GM11168 (cell line): ENCODE measurements around the gene CHN2.

Experiments
- in situ Hi-C: fragments of 300-500 bp; cut with MboI; formaldehyde crosslinking; loops from one replicate; pipeline ENCODE4 v1.12.0; 2022; ENCODE audit warnings: low sequenced_read_pairs; ENCODE audit not compliant: unreplicated experiment

CHN2 gene

DNA sequence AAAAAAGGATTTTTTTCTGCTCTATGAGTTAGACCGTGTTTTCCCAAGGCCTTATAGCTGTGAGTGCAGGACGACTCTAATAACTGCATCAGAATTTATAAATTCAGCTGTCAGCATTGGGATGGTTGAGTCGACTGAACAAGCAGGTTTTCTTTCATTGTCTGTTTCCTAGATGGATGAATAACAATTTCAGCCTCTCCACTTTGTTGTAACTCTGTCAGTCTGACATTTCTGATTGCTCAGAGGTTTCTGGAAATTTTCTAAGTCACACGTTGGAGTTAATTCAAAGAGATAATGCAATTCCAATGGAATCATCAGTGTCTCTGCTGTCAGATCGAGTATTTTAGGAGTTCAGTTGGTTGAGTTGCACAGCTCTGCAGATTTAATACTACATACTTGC is 159.2 kb downstream of the CHN2 start:
- in situ Hi-C loops = no loop called here

DNA sequence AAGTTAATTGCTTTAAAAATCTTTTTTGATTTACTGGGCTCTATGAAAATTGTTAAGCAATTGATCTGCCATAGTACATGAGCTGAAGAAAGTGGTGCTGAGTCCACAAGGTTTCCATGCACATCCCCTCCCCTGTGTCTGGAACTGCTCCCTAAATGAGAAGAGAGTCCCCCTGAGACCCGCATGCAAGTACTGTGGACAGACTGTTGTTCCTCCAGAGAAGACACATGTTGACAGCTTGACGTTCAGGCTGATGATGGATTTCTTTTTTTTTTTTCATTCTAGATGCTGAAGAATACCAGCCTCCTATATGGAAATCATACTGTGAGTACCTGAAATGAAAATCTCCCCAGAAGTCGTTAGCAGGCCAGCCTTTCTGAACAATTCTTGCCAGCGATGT is 159.8 kb downstream of the CHN2 start:
- in situ Hi-C loops = no loop called here

DNA sequence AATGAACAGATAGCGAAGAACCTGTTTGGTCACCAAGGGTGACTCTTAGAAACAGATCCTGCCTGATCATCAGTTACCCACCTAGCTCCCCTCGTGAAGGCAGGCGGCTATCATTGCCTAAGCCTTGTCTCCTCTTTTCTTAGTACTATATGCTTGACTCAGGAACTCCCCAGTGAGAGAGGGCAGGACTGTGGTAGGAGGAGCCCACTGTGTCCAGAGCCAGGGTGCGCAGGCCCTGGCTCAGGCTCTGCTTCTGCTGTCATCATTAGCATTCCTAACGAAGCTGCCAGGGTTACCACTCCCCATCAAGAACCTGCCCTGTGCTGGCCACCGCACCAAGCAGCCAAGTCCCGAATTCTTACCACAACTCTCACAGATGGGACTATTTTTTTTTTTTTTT is 160.8 kb downstream of the CHN2 start:
- in situ Hi-C loops = no loop called here

DNA sequence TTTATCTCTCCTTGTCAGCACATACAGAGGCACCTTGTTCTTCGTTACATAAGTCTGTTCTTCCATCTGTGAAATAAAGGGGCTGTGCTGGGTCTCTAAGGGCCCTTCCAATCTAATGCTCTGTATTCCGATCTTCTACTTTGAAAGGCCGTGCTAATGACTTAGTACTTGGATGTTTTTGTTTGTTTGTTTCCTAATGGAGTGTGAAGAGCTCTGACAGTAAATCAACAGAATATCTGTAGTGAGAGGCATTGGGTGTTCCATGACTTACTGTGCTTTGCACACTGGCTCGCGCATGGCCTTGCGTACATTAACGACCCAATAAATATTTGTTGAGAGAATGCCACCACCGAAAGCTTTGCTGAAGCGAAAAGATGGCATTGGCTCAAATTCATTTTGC is 162.1 kb downstream of the CHN2 start:
- in situ Hi-C loops = no loop called here

DNA sequence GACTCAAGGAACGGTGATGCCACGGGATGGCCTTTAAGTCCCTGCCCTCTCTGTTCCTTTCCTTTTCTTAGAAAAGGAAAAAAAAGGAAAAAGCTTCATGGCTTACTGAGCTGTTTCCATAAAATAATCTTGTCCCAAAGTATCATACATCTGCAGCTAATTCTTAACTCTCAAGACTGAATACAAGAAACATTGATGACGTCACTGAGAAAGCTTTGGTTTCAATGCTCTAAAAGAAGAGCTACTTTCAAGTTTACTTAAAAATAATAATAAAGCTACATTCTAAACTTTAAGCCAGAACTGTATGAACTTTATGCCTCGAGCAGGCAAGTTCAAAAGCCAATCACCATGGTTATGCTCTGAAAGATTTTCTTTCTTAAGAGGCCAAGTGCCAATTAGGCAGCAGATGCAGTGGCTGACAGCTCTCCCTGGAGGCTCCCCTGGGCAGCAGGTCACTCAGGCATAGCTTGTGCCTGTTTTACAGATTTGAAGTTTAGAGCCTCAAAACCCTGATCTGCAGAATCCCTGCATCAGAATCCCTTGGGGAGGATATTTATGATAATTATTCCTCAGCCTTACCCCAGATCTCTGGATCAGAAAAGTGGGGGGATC is 165.0 kb downstream of the CHN2 start:
- in situ Hi-C loops = no loop called here

DNA sequence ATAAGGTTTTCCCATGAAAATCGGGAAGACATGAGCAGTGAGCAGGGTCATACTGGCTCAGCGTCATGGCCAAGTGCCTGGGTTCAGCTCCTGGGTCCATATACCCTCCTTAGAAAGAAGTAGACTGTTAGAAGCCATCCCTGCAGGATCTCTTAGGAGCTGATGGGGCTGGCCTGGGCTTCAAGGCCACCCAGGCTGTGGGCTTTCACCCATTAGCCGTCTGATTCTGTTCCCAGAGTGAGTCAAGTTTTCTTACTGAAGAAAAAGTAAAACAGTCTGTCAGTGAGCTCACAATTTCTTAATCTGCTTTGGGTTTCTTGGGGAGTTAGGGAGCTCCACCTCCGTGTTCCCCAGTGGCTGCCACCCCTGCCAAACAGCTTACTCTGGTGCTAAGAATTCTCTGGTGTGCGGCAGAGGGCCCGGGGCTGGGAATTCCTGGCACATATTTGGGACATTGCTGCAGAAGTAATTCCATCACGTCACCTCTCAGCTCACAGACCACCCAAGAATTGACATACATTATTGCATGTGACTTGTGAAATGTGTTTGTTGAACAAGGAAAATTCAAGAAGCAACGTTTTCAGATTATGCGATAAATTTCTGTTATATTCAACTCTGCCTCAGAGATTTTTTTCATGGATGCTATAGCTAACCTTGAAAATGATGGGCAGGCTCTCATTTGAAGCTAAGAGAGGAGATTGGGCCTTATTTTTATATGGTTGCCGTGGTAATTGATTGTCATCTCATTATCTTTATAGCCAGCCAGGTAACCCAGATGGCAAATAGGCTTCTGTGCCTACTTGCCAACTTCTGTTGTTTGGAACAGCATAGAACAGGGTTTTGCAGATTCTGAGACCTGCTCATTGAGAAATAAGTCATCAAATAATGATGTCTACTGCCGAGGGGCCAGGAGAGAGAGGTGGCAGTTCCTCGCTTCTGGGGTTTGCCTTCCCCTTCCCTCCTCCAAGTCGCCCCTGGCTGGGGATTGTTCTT is 166.4 kb downstream of the CHN2 start:
- in situ Hi-C loops = no loop called here

DNA sequence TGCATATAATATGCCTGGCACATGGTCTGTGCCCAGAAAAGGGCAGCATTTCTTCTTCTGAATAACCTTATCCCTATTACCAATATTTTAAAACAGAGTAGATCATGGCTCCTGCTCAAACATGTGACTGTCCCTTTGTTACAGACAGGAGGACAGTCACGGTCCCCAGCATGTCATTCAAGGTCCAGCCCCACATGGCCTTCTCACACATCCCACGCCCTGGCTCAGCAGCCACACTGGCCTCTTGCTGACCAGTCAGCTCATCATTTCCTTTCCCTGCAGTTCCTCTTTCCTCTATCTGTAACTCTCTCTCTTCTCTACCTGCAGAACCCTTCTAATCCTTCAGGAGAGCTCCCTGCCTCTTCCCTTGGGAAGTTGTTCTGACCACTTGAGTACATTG is 167.8 kb downstream of the CHN2 start:
- in situ Hi-C loops = no loop called here

DNA sequence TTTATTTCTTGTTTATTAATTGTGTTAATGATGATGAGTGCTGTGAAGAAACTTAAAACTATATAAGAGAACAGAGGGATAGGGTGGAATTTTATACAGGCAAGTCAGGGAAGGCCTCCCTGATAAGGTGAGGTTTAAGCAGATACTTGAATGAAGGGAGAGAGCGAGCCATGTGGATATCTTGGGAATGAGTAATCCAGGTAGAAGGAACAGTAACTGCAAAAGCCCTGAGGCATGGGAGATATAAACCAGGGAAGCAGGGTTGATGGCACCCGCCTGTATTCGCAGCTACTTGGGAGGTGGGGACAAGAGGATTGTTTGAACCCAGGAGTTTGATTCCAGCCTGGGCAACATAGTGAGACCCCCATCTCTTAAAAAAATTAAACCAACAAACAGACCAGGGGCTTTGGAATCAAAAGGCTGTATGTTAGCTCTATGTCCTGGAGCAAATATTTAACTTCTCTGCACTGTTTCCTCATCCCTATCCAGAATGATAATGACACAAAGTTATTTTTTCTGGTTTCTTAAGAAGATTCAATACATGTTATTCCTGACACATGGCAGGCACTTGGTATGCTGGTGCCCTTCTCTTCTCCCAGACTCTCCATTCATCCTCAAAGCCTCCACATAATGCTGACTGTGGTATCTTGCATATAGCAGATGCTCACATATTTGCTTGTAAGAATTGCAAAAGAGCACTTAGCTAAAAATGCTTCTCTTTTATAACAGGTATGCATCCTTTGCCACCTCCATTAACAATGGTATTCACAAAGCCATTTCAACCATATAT is 169.3 kb downstream of the CHN2 start:
- in situ Hi-C loops = no loop called here

DNA sequence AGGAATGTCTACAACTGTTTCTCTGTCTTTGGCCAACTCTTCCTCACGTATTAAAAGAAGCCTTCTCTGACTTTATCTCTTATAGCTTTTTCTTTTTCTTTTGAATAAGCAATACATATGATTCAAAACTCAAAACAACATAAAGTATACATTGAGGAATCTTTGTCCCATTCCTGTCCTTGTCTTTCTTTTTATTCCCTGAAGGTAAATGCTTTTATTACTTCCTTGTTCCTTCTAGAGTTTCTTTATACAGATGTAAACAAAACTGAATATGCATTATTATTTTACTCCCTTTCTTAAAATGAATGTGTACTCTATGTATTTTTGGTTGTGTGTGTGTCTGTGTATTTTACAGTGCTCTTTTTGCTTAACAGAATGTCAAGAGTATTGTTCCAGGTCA is 170.1 kb downstream of the CHN2 start:
- in situ Hi-C loops = no loop called here

DNA sequence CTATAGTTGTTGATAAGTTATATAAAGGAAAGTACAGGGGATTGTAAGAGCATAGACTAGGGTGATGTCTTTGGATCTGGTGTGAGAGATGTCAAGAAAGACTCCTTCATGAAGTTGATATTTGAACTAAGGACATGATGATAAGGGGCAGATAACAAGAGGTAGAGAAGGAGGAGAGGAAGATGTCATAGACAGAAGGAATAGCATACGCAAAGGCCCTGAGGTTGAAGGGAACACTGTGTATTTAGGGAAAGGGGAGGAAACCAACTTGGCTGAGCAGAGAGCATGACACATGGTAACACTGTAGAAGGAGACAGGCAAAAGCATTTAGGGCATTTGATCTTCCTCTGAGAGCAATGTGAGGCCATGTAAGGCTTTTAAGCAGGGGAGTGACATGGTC is 170.8 kb downstream of the CHN2 start:
- in situ Hi-C loops = no loop called here

DNA sequence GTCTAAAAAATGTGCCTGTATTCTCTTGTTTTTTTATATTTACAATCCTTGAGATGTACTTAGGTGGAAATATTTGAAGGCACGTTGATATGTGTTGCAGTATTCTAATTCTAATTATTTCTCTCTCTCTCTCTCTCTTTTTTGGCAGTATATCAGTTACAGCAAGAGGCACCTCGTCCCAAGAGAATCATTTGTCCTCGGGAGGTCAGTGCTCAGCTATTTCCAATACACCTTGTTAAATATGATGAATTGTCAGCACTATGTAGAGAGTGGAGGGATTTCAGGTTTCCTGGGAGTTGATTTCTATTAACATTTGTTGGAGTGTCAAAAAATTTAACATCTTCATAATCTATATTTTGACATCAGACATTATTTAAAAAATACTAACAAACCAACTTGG is 173.2 kb downstream of the CHN2 start:
- in situ Hi-C loops = no loop called here

DNA sequence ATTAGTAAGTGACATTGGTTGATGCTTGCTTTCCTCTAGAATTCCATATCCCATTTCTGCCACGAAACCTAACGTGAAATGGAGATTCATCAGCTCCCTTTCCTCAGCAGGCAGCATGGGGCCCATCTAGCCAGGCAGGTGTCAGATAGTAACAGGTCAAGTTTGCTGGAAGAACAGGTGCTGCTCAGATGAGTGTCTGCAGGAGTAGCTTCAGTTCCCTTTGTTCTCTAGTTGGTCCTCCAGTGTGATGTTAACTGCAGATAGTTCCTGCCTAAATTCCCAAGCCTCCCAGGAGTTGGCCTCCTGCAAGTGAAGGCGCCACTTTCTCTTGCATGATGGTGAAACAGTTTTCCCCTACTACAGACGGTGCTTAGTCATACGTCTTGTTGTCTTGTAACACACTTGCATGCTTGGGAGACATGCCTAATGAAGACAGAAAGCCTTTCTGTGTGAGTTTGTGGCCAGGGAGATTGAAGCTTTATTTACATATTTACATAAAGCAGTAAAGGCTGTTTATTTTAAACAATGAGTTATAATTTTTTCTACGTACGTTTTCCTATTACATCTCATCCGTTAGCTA is 175.4 kb downstream of the CHN2 start:
- in situ Hi-C loops = no loop called here

DNA sequence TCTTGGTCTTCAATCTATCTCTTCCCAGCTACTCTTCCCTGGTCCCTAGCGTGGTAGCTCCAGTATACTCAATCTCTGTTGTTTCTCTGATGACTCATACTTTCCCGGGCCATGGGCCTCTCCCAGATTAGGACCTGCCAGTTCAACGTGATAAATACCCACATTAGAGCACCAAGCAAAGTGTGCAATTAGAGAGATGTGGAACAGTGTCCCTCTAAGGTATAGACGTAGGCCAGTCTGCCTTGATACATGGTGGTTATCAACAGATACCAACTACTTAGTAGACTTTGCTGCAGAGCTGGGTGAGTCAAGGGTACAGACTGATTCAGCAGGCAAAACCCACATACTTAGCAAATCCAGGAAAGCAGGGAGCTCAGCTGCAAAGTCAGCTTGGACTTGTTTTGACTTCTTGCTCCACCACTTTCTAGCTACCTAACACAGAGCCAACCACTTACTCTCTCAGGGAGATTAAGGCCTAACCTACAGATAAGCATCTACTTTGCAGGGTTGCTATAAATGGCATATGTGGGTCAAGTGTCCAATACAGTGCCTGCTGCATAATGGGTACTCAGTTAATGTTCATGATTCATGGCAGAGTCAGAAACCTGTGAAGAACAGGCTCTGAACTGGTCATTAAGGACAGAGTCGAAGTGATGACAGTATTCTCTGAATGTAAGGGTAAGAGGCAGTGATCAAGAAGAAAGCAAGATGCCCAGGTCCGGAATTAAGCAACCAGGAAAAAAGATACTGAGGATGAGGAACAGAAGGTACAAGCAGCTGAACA is 176.1 kb downstream of the CHN2 start:
- in situ Hi-C loops = no loop called here

DNA sequence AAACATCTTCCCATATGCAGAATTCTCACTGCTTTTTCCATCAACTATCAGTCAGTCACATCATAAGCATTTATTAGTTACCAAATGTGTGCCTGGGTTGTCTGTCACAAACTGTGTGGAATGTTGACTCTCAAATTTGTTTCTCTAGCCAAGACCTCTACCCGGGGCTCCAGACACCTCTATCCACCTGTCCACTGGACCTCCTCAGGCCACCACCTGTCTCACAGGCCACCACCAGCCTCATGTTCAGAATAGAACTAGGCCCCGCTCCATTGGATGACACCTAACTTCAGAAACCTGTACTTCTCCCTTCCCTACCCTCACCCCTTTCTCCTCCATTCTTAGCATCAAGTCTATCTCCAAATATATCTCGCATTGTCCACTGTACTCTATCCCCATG is 176.9 kb downstream of the CHN2 start:
- in situ Hi-C loops = no loop called here

DNA sequence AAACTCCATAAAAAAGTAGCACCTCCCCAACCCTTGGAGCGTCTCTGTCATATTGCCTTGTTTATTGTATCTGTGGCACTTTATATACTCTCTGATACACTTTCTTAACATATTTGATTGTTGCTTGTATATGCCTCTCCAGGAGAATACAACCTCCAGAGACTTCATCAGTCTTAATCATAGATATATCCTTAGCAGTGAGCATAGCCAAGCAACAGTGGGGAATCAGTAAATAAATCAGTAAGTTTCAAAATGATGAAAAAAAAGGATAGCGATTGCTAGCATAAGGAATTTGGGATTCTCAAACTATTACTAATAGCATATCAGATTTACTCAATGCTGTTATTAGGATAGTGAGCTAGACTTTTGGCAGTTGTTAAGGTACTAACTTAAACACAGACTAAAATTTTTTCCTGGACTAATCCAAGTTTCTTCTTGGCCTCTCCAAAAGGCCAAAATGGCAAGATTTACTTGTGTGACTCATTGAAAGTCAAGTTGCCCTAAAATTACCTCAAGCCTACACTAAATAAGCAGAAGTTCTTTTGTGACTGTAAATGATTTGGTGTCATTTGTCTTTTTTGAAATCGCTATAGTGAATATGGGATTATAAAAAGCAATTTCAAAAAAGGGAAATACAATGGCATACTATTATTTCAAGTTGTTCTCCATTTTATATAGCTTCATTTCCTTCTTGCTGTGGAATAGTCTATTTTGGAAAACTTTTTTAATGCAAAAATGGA is 177.9 kb downstream of the CHN2 start:
- in situ Hi-C loops = no loop called here

DNA sequence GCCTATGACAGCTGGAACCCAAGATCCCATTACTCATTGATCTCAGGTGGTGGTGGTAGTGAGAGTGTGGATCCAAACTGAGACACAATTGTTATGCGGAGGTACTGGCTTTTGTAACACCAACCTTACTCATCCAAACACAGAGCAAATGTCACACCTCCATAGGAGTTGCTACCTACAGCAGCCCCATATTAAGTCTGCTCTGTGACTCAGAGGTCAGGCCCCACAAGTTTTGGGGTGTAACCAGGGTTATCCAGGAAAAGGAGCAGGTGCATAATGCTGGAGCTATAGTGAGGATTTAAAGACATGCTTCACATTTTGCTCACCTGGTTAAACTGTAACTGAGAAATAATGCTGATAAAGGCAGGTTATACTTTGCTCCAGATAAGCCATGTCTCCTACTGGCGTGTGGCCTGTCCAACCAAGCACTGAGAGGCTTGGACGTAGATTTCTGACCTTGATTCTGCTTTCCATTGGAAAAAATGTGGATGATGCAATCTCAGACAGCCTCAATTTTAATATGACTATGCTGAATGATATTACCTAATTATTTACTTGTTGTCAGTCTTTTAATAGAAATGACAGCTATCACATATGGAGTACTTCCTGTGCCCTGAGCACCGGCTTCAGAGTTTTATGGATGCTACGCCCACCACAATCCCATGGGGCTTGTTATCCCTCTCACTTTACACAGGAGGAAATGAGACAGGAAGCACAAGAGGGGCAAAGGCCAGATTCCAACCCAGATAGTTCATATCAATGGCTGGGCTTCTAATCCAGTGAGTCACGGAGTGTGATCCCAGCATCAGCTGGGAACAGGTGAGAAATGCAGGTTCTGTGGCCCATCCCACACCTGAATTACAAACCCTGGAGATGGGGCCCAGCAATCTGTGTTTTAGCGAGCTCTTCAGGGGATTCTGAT is 181.3 kb downstream of the CHN2 start:
- in situ Hi-C loops = no loop called here

DNA sequence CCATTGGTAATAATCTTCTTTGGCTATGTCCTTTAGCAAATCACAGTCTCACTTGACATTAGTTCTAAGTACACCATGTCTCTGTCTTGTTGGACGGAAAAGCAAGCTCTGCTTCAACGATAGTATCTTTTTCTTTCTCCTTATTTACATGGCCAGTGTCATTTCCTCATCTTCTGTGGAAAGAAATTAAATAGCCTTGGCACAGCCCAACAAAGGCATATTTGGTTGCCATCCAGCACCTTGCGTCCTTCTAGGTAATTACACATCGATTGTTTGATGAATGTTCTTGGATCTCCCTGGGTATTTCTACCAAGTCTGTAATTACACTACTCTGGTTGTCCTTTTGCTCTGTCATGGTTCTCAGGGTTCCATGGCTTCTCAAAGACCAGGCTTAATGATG is 183.1 kb downstream of the CHN2 start:
- in situ Hi-C loops = no loop called here

DNA sequence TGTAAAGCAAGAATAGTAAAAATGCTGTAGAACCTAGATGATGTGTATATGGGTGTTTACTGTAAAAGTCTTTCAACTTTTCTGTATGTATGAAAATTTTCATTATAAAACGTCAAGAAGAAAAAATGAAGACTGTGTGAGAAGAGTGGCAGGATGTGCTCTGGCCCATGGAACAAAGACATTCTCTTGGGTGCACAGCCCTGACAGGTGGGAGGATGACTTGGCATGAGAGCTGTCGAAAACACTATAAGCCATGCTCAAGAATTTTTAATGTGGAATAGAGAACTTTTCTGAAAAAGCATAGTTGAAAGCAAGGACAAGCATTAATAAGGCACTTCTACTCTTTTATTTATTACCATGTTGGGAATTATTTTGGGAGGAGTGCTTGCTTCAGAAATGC is 185.0 kb downstream of the CHN2 start:
- in situ Hi-C loops = no loop called here
